Hematopoietic multipotent progenitor cell (in vitro differentiated cells): ENCODE measurements around the gene ATAD3A. TPM values are rescaled to one million over a fixed set of nuclear protein-coding genes. Genes with fewer than 3 reads are reported as not detected.

Experiments used
- DNase-seq, 3 donors: peaks; one replicate each; pipeline ENCODE4 v3.0.0-alpha.2; 2011 to 2015; ENCODE audit warnings: low read depth in 2 of 3, low spot score in 2 of 3
- total RNA-seq: library from RNA; depleted of rRNA; stranded (reverse); fragments of >200 nt; gene quantifications from one replicate; pipeline ENCODE4 v1.2.3, GENCODE V29; 2012

Gene ATAD3A
- total RNA-seq, 1 donor, result 28.8 TPM

GRCh38 chr1:1573843-1574720, 62.1 kb downstream of the ATAD3A start:
- DNase-seq, result peak in 2 of 3 donors; percentile 73 to 83

- DNase-seq, result peak; percentile 93 to 96 (median 95)
Observed at GRCh38 chr1:1574721-1575537, 63.0 kb downstream of the ATAD3A start, which contains the start of gene SSU72. Gene SSU72, minus strand, starts transcription at chr1:1574863. Its CDS starts 306 bp downstream, at chr1:1574557.

- no peak for DNase-seq
Observed at GRCh38 chr1:1577367-1578011, 65.5 kb downstream of the ATAD3A start.

- no peak for DNase-seq
Observed at GRCh38 chr1:1578371-1578940, 66.5 kb downstream of the ATAD3A start.

- no peak for DNase-seq
Observed at GRCh38 chr1:1582585-1583346, 70.8 kb downstream of the ATAD3A start.

GRCh38 chr1:1583347-1584010, 71.5 kb downstream of the ATAD3A start:
- DNase-seq, result no peak

Other genes with a start within 250 kb of the ATAD3A start
- gene UBE2J2, start 238.3 kb upstream of the ATAD3A start, total RNA-seq, result 51.4 TPM
- gene SCNN1D, start 231.7 kb upstream of the ATAD3A start, total RNA-seq, result 4.8 TPM
- gene ACAP3, start 204.2 kb upstream of the ATAD3A start, total RNA-seq, result 41.2 TPM
- 19.4 TPM for gene PUSL1, start 203.6 kb upstream of the ATAD3A start, total RNA-seq
- gene INTS11, start 187.5 kb upstream of the ATAD3A start, total RNA-seq, result 150 TPM
- gene CPTP, start 187.4 kb upstream of the ATAD3A start, total RNA-seq, result 26.7 TPM
- gene TAS1R3, start 180.9 kb upstream of the ATAD3A start, total RNA-seq, result 0.54 TPM
- 52.5 TPM for gene DVL1, start 162.7 kb upstream of the ATAD3A start, total RNA-seq
- gene MXRA8, start 153.6 kb upstream of the ATAD3A start, total RNA-seq, result not detected
- gene AURKAIP1, start 137.0 kb upstream of the ATAD3A start, total RNA-seq, result 30.2 TPM
- gene CCNL2, start 112.8 kb upstream of the ATAD3A start, total RNA-seq, result 96.4 TPM
- gene MRPL20, start 104.9 kb upstream of the ATAD3A start, total RNA-seq, result 50.6 TPM
- gene ANKRD65, start 90.9 kb upstream of the ATAD3A start, total RNA-seq, result 0.54 TPM
- 4.8 TPM for gene VWA1, start 76.5 kb upstream of the ATAD3A start, total RNA-seq
- gene ATAD3C, start 62.5 kb upstream of the ATAD3A start, total RNA-seq, result 1.3 TPM
- 15.1 TPM for gene ATAD3B, start 40.4 kb upstream of the ATAD3A start, total RNA-seq
- 1.1 TPM for gene TMEM240, start 28.5 kb downstream of the ATAD3A start, total RNA-seq
- gene SSU72, start 62.7 kb downstream of the ATAD3A start, total RNA-seq, result 54.7 TPM
- gene FNDC10, start 88.0 kb downstream of the ATAD3A start, total RNA-seq, result 3.5 TPM
- 56.8 TPM for gene MIB2, start 103.3 kb downstream of the ATAD3A start, total RNA-seq
- gene MMP23B, start 120.0 kb downstream of the ATAD3A start, total RNA-seq, result 1.6 TPM
- 10.0 TPM for gene CDK11B, start 146.8 kb downstream of the ATAD3A start, total RNA-seq
- 61.9 TPM for gene SLC35E2B, start 180.6 kb downstream of the ATAD3A start, total RNA-seq
- 26.9 TPM for gene CDK11A, start 212.2 kb downstream of the ATAD3A start, total RNA-seq